Epithelial cell of proximal tubule (primary cell): ENCODE measurements around the gene URB2. TPM values are rescaled to one million over a fixed set of nuclear protein-coding genes. Genes with fewer than 3 reads are reported as not detected.

ENCODE experiments used
- DNase-seq: peaks from one replicate; pipeline ENCODE4 v3.0.0-alpha.2; 2011; ENCODE audit warnings: low read depth
- H3K4me3 ChIP-seq: 2 replicates; pipeline ENCODE4 v1.5.1; 2011; ENCODE audit warnings: low read depth, mild to moderate bottlenecking, low read length
- CTCF ChIP-seq: conservative IDR thresholded peaks from 2 replicates; pipeline ENCODE4 v1.5.1; 2012; ENCODE audit warnings: low read depth, mild to moderate bottlenecking, low read length
- total RNA-seq: library from RNA; depleted of rRNA; stranded (reverse); fragments of >200 nt; gene quantifications from 2 replicates; pipeline ENCODE4 v1.2.3, GENCODE V29; 2015

The URB2 gene
- total RNA-seq, 1 donor from 2014 or later = 10.3 TPM

GRCh38 chr1:229599218-229599954, 26.7 kb upstream of the URB2 start:
- H3K4me3 ChIP-seq = no peak overlapping the region
- DNase-seq = no peak
- TF ChIP-seq CTCF = no peak

- TF ChIP-seq CTCF = no peak
- H3K4me3 ChIP-seq = no peak overlapping the region
- no peak for DNase-seq
Observed at GRCh38 chr1:229600229-229600628, 25.8 kb upstream of the URB2 start.

- DNase-seq = no peak
- H3K4me3 ChIP-seq = no peak overlapping the region
- TF ChIP-seq CTCF = no peak
Observed at GRCh38 chr1:229603371-229604005, 22.6 kb upstream of the URB2 start.

DNA sequence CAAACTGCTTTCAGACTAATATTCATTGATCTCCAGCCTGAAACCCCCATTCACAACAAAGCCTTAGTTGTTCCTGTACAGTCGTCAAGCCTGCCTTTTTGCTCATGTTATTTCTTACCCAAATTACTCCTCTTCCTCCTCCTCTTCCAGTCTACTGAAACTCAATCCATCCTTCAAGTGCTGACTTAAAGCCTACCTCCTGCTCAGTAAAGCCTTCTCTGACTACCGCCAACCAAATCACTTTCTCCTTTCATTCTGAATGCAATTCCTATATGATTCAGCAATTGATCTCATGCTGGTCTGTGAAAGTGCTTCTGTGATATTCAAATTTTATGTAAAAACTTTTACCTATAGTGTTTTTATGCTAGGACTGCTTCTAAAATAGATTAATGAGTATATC, 18.7 kb upstream of the URB2 start:
- no peak for DNase-seq
- H3K4me3 ChIP-seq = no peak overlapping the region
- TF ChIP-seq CTCF = no peak

DNA sequence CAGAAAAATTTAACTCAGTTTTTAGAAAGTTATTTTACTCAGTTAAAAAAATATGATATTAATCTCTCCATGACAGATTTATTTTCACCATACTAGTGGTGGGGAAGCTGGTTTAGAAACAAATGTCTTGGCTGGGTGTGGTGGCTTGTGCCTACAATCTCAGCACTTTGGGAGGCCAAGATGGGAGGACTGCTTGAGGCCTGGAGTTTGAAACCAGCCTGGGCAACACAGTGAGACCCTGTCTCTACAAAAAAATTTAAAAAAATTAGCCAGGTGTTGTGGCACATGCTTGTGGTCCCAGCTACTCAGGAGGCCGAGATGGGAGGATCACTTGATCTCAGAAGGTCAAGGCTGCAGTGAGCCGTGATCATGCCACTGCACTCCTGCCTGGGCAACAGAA, 17.5 kb upstream of the URB2 start:
- DNase-seq = no peak
- no peak overlapping the region for H3K4me3 ChIP-seq
- TF ChIP-seq CTCF = no peak

DNA sequence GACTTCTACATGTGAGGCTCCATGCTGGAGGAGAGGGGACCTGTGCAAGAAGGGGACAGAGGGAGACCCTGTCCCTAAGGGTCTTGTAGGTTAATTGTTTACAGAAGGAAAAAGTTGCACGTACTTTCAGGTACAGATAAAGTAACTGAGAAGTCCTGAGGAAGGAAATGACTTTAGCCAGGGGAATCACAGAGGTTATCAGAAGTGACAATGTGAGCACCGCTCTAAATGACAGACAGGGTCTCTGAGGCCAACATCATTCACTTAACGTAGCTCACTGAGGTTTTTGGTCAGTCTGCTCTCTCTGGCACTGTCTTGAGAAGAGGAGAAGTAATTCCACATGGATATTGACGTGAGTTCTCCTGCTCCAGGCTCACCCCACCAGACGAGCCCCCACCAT, 12.1 kb upstream of the URB2 start:
- DNase-seq = no peak
- no peak for TF ChIP-seq CTCF
- no peak overlapping the region for H3K4me3 ChIP-seq

GRCh38 chr1:229614701-229615100, 11.3 kb upstream of the URB2 start:
- no peak overlapping the region for H3K4me3 ChIP-seq
- DNase-seq = no peak
- no peak for TF ChIP-seq CTCF
